ENCODE results near the gene PSMB10. TPM values are rescaled to one million over a fixed set of nuclear protein-coding genes. Genes with fewer than 3 reads are reported as not detected.
"Not testable (repeated sequence)": the region's sequence is repeated elsewhere in the genome, so short reads cannot be mapped to it uniquely, and the experiment has no call there.

PSMB10 gene
- total RNA-seq, 4 donors from 2014 or later = 13.5 to 31.2 (median 16.3) TPM

GRCh38 chr16:67919622-67920221, 16.9 kb downstream of the PSMB10 start:
- 50% methylated on average over 6 of the region's 6 CpGs for WGBS
- Histone ChIP-seq H3K4me1 (peaks cover 83% of the 10 kb centered on the region), H3K36me3 (no peaks in the 10 kb centered on the region)

GRCh38 chr16:67917852-67918236, 18.8 kb downstream of the PSMB10 start:
- no peaks in the 10 kb centered on the region for H3K27me3 ChIP-seq
- TF ChIP-seq POLR2AphosphoS5 (IDR thresholded peaks at IDR 0.05) (no peak), EP300 (IDR thresholded peaks at IDR 0.05) (no peak), POLR2A (IDR thresholded peaks at IDR 0.05) (no peak), CTCF (IDR thresholded peaks at IDR 0.05) (no peak)
- H3K27ac ChIP-seq = peak overlapping the region; percentile 44
- no peaks in the 10 kb centered on the region for H3K36me3 ChIP-seq
- no peak overlapping the region for H3K4me3 ChIP-seq
- no peaks in the 10 kb centered on the region for H3K9me3 ChIP-seq
- no peak for DNase-seq (ENCODE audit: low spot score in 2 of 2)
- 60% methylated on average over 4 of the region's 4 CpGs for WGBS
- peaks cover 68% of the 10 kb centered on the region for H3K4me1 ChIP-seq

More at GRCh38 chr16:67919622-67920221, 16.9 kb downstream of the PSMB10 start:
- DNase-seq (ENCODE audit: low spot score in 2 of 2) = no peak
- Histone ChIP-seq H3K4me3 (no peak overlapping the region), H3K27me3 (no peaks in the 10 kb centered on the region), H3K27ac (peak overlapping the region; percentile 38), H3K9me3 (no peaks in the 10 kb centered on the region)
- no peak for TF ChIP-seq POLR2AphosphoS5 (IDR thresholded peaks at IDR 0.05)
- no peak for TF ChIP-seq CTCF (IDR thresholded peaks at IDR 0.05)
- TF ChIP-seq POLR2A (IDR thresholded peaks at IDR 0.05) = no peak
- no peak for TF ChIP-seq EP300 (IDR thresholded peaks at IDR 0.05)

GRCh38 chr16:67917140-67917851, 19.4 kb downstream of the PSMB10 start:
- Histone ChIP-seq H3K36me3 (no peaks in the 10 kb centered on the region), H3K27ac (peak overlapping the region; percentile 44), H3K4me1 (peaks cover 63% of the 10 kb centered on the region), H3K27me3 (no peaks in the 10 kb centered on the region), H3K9me3 (no peaks in the 10 kb centered on the region), H3K4me3 (no peak overlapping the region)
- no peak for DNase-seq (ENCODE audit: low spot score in 2 of 2)
- TF ChIP-seq EP300 (IDR thresholded peaks at IDR 0.05) = no peak
- TF ChIP-seq POLR2A (IDR thresholded peaks at IDR 0.05) = no peak
- TF ChIP-seq POLR2AphosphoS5 (IDR thresholded peaks at IDR 0.05) = no peak
- no peak for TF ChIP-seq CTCF (IDR thresholded peaks at IDR 0.05)
- WGBS = 37% methylated on average over 5 of the region's 6 CpGs

GRCh38 chr16:67915831-67916723, 20.6 kb downstream of the PSMB10 start:
- 25% methylated on average over 3 of the region's 7 CpGs for WGBS
- no peaks in the 10 kb centered on the region for H3K27me3 ChIP-seq
- peaks cover 58% of the 10 kb centered on the region for H3K4me1 ChIP-seq
- peaks cover 5% of the 10 kb centered on the region for H3K36me3 ChIP-seq
- TF ChIP-seq POLR2AphosphoS5 (IDR thresholded peaks at IDR 0.05) = no peak
- TF ChIP-seq POLR2A (IDR thresholded peaks at IDR 0.05) = no peak
- TF ChIP-seq CTCF (IDR thresholded peaks at IDR 0.05) = no peak
- no peak for TF ChIP-seq EP300 (IDR thresholded peaks at IDR 0.05)
- DNase-seq (ENCODE audit: low spot score in 2 of 2) = no peak
- no peaks in the 10 kb centered on the region for H3K9me3 ChIP-seq
- no peak overlapping the region for H3K27ac ChIP-seq
- no peak overlapping the region for H3K4me3 ChIP-seq

GRCh38 chr16:67915496-67915769, 21.2 kb downstream of the PSMB10 start:
- not testable (repeated sequence) for H3K9me3 ChIP-seq; DNase-seq (ENCODE audit: low spot score in 2 of 2); H3K4me3 ChIP-seq; H3K27me3 ChIP-seq; H3K27ac ChIP-seq
- H3K4me1 ChIP-seq = peaks cover 55% of the 10 kb centered on the region
- WGBS = 69% methylated on average over 2 of the region's 2 CpGs
- peaks cover 12% of the 10 kb centered on the region for H3K36me3 ChIP-seq

All from suprapubic skin (tissue), 4 donors.